ENCODE data around the gene CMYA5. TPM values are rescaled to one million over a fixed set of nuclear protein-coding genes. Genes with fewer than 3 reads are reported as not detected.

CMYA5 gene
- total RNA-seq, 4 donors from 2014 or later = 15.8 to 49.4 (median 27.0) TPM

GRCh38 chr5:79738349-79738748 is 48.7 kb downstream of the CMYA5 start:
- H3K36me3 ChIP-seq = no peaks in the 10 kb centered on the region
- no peaks in the 10 kb centered on the region for H3K4me1 ChIP-seq
- no peak overlapping the region for H3K4me3 ChIP-seq
- no peaks in the 10 kb centered on the region for H3K9me3 ChIP-seq
- no peaks in the 10 kb centered on the region for H3K27me3 ChIP-seq
- intact Hi-C loops (cut with DNase I; ENCODE audit: low total_unique reads) = no loop called here
- H3K27ac ChIP-seq = no peak overlapping the region
- TF ChIP-seq CTCF (IDR thresholded peaks at IDR 0.05) = no peak
- no peak for TF ChIP-seq POLR2A (IDR thresholded peaks at IDR 0.05)
- no peak for DNase-seq

- no peaks in the 10 kb centered on the region for H3K36me3 ChIP-seq
- no peaks in the 10 kb centered on the region for H3K9me3 ChIP-seq
- DNase-seq = no peak
- no peaks in the 10 kb centered on the region for H3K4me1 ChIP-seq
- no peak overlapping the region for H3K27ac ChIP-seq
- no peak overlapping the region for H3K4me3 ChIP-seq
- no peak for TF ChIP-seq POLR2A (IDR thresholded peaks at IDR 0.05)
- TF ChIP-seq CTCF (IDR thresholded peaks at IDR 0.05) = no peak
- no peaks in the 10 kb centered on the region for H3K27me3 ChIP-seq
- intact Hi-C loops (cut with DNase I; ENCODE audit: low total_unique reads) = no loop called here
Measured at GRCh38 chr5:79742549-79743136, 53.0 kb downstream of the CMYA5 start.

GRCh38 chr5:79743846-79744605 is 54.4 kb downstream of the CMYA5 start:
- Histone ChIP-seq H3K4me3 (no peak overlapping the region), H3K4me1 (no peaks in the 10 kb centered on the region), H3K9me3 (no peaks in the 10 kb centered on the region), H3K27me3 (no peaks in the 10 kb centered on the region), H3K36me3 (no peaks in the 10 kb centered on the region), H3K27ac (no peak overlapping the region)
- TF ChIP-seq CTCF (IDR thresholded peaks at IDR 0.05) (no peak), POLR2A (IDR thresholded peaks at IDR 0.05) (no peak)
- DNase-seq = no peak
- intact Hi-C loops (cut with DNase I; ENCODE audit: low total_unique reads) = no loop called here

GRCh38 chr5:79745255-79745654 is 55.6 kb downstream of the CMYA5 start:
- DNase-seq = no peak
- intact Hi-C loops (cut with DNase I; ENCODE audit: low total_unique reads) = no loop called here
- no peak overlapping the region for H3K4me3 ChIP-seq

More at GRCh38 chr5:79745255-79745654, 55.6 kb downstream of the CMYA5 start:
- Histone ChIP-seq H3K36me3 (no peaks in the 10 kb centered on the region), H3K27me3 (no peaks in the 10 kb centered on the region), H3K9me3 (no peaks in the 10 kb centered on the region), H3K4me1 (no peaks in the 10 kb centered on the region), H3K27ac (no peak overlapping the region)
- TF ChIP-seq CTCF (IDR thresholded peaks at IDR 0.05) = no peak
- no peak for TF ChIP-seq POLR2A (IDR thresholded peaks at IDR 0.05)
